Calu3 (cell line): ENCODE data around the gene FAM221A. TPM values are rescaled to one million over a fixed set of nuclear protein-coding genes. Genes with fewer than 3 reads are reported as not detected.

Source experiments
- BruUV-seq: library from RNA; stranded (reverse); fragments of 400-500 nt; replicated peaks from 2 replicates; lab custom pipeline; 2021; lab: Mats Ljungman, UMichigan
- CTCF ChIA-PET: fragments of 300-600 bp; sonication (Branson Sonifier 250); formaldehyde crosslinking; loops from one replicate; lab custom pipeline; 2022; ENCODE audit warnings: antibody characterized with exemption; lab: Charles Lee
- DNase-seq: peaks from one replicate; pipeline ENCODE4 v3.0.0; 2022
- H3K27ac Mint-ChIP-seq: one replicate; pipeline ENCODE4 v1.8.0; 2022; ENCODE audit warnings: mixed read lengths; ENCODE audit not compliant: unreplicated experiment
- H3K27me3 Mint-ChIP-seq: one replicate; pipeline ENCODE4 v1.8.0; 2022; ENCODE audit warnings: mixed read lengths; ENCODE audit not compliant: unreplicated experiment
- H3K36me3 Mint-ChIP-seq: one replicate; pipeline ENCODE4 v1.8.0; 2022; ENCODE audit warnings: mild to moderate bottlenecking, moderate library complexity, mixed read lengths; ENCODE audit not compliant: insufficient read depth, unreplicated experiment
- H3K4me1 Mint-ChIP-seq: one replicate; pipeline ENCODE4 v1.8.0; 2022; ENCODE audit warnings: mild to moderate bottlenecking, low read depth, mixed read lengths; ENCODE audit not compliant: unreplicated experiment
- H3K4me3 Mint-ChIP-seq: one replicate; pipeline ENCODE4 v1.8.0; 2022; ENCODE audit warnings: mild to moderate bottlenecking, low read depth, moderate library complexity, mixed read lengths; ENCODE audit not compliant: unreplicated experiment
- H3K9me3 Mint-ChIP-seq: one replicate; pipeline ENCODE4 v1.8.0; 2022; ENCODE audit warnings: low read depth, mixed read lengths; ENCODE audit not compliant: unreplicated experiment
- intact Hi-C: fragments of 100-400 bp; cut with micrococcal nuclease; formaldehyde crosslinking; loops from one replicate; pipeline ENCODE4 v1.10.0; 2022; ENCODE audit not compliant: unreplicated experiment
- total RNA-seq: library from RNA; stranded (reverse); gene quantifications from 2 replicates; pipeline ENCODE4 v1.2.3, GENCODE V29; 2022
- TF ChIP-seq, protein P1 (sequence below): fragments of 200-600 bp; IDR thresholded peaks from one replicate; pipeline ENCODE4 v1.8.0; 2022; ENCODE audit warnings: antibody characterized with exemption; ENCODE audit not compliant: unreplicated experiment

FAM221A gene
- total RNA-seq, 1 experiment from 2014 or later: 25.2 TPM

- Mint-ChIP-seq H3K27me3 (no peaks in the 10 kb centered on the region), H3K9me3 (peaks cover 3% of the 10 kb centered on the region), H3K4me3 (no peak overlapping the region), H3K36me3 (no peaks in the 10 kb centered on the region), H3K27ac (no peak overlapping the region), H3K4me1 (no peaks in the 10 kb centered on the region)
- no peak for DNase-seq
- BruUV-seq: no TSS peak
- CTCF ChIA-PET: no interaction called here
- TF ChIP-seq, protein P1, sequence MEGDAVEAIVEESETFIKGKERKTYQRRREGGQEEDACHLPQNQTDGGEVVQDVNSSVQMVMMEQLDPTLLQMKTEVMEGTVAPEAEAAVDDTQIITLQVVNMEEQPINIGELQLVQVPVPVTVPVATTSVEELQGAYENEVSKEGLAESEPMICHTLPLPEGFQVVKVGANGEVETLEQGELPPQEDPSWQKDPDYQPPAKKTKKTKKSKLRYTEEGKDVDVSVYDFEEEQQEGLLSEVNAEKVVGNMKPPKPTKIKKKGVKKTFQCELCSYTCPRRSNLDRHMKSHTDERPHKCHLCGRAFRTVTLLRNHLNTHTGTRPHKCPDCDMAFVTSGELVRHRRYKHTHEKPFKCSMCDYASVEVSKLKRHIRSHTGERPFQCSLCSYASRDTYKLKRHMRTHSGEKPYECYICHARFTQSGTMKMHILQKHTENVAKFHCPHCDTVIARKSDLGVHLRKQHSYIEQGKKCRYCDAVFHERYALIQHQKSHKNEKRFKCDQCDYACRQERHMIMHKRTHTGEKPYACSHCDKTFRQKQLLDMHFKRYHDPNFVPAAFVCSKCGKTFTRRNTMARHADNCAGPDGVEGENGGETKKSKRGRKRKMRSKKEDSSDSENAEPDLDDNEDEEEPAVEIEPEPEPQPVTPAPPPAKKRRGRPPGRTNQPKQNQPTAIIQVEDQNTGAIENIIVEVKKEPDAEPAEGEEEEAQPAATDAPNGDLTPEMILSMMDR: no peak
- intact Hi-C loops: no loop called here
These were observed 17.6 kb upstream of the FAM221A start for GRCh38 chr7:23662124-23662983.

DNA sequence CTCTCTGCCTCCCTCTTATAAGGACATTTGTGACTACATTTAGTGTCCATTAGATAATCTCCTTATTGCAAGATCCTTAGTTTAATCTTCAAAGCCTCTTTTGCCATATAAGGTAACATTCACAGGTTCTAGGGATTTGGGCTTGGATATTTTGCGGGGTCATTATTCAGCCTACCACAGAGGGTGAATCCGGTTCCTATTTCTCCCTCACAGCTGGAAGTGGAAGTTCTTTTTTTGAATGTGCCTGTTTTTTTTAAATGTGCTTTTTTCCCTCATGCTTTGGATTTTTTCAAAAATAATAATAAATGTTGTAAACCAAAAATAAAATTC is 17.1 kb upstream of the FAM221A start:
- no peak overlapping the region for H3K27ac Mint-ChIP-seq
- H3K4me3 Mint-ChIP-seq: no peak overlapping the region
- BruUV-seq: no TSS peak
- intact Hi-C loops: no loop called here
- H3K27me3 Mint-ChIP-seq: no peaks in the 10 kb centered on the region
- no peaks in the 10 kb centered on the region for H3K36me3 Mint-ChIP-seq
- CTCF ChIA-PET: no interaction called here
- TF ChIP-seq, protein P1: no peak
- H3K4me1 Mint-ChIP-seq: no peaks in the 10 kb centered on the region
- DNase-seq: no peak
- peaks cover 3% of the 10 kb centered on the region for H3K9me3 Mint-ChIP-seq

GRCh38 chr7:23664122-23664521 is 15.9 kb upstream of the FAM221A start:
- Mint-ChIP-seq H3K4me1 (no peaks in the 10 kb centered on the region), H3K4me3 (no peak overlapping the region), H3K27ac (no peak overlapping the region), H3K9me3 (no peaks in the 10 kb centered on the region), H3K36me3 (no peaks in the 10 kb centered on the region), H3K27me3 (no peaks in the 10 kb centered on the region)
- no TSS peak for BruUV-seq
- TF ChIP-seq, protein P1: no peak
- CTCF ChIA-PET: no interaction called here
- no peak for DNase-seq
- intact Hi-C loops: no loop called here

- H3K4me1 Mint-ChIP-seq: no peaks in the 10 kb centered on the region
- no peaks in the 10 kb centered on the region for H3K36me3 Mint-ChIP-seq
- no peak overlapping the region for H3K27ac Mint-ChIP-seq
- TF ChIP-seq, protein P1: no peak
- H3K4me3 Mint-ChIP-seq: no peak overlapping the region
- intact Hi-C loops: no loop called here
- no peak for DNase-seq
- no peaks in the 10 kb centered on the region for H3K27me3 Mint-ChIP-seq
- no TSS peak for BruUV-seq
- CTCF ChIA-PET: no interaction called here
- H3K9me3 Mint-ChIP-seq: no peaks in the 10 kb centered on the region
These were observed 8.0 kb upstream of the FAM221A start for GRCh38 chr7:23672033-23672432.
